ENCODE data around the gene COL9A3. TPM values are rescaled to one million over a fixed set of nuclear protein-coding genes. Genes with fewer than 3 reads are reported as not detected.

COL9A3 gene
- total RNA-seq, 1 experiment from 2014 or later, result 150 TPM

- no peaks in the 10 kb centered on the region for H3K9me3 ChIP-seq (ENCODE audit: control insufficient read depth, low read depth, low read length)
- no peak overlapping the region for H3T11ph ChIP-seq (ENCODE audit: low read length)
- H2BK15ac ChIP-seq (ENCODE audit: low read depth, low read length), result no peak overlapping the region
- H3K4ac ChIP-seq (ENCODE audit: low read depth, low read length), result no peak overlapping the region
- TF ChIP-seq CTCF (conservative IDR thresholded peaks at IDR 0.05), result no peak
- no peaks in the 10 kb centered on the region for H3K79me1 ChIP-seq (ENCODE audit: insufficient read depth, low read depth, low read length, poor library complexity, severe bottlenecking)
- peaks cover 67 to 95% (median 69%) of the 10 kb centered on the region in 3 experiments for H3K36me3 Mint-ChIP-seq (ENCODE audit: insufficient read depth in 1 of 3, low read depth in 3 of 3)
- H2BK20ac ChIP-seq (ENCODE audit: low read depth, low read length, poor library complexity, severe bottlenecking), result no peak overlapping the region
- H3K4me1 Mint-ChIP-seq, result peaks cover 18 to 21% of the 10 kb centered on the region in 2 experiments
- H3K27me3 Mint-ChIP-seq (ENCODE audit: low read depth), result no peaks in the 10 kb centered on the region
- H3K79me2 ChIP-seq (ENCODE audit: insufficient read depth, low read length), result no peaks in the 10 kb centered on the region
- WGBS (ENCODE audit: extremely low coverage, insufficient read length, low lambda C conversion rate), result no CpG with 5 or more reads among the region's 8 CpGs
- no peaks in the 10 kb centered on the region; the same call in 1 of the 2 replicates for H3K4me1 ChIP-seq (ENCODE audit: insufficient read depth, low read length)
- no peaks in the 10 kb centered on the region for H3K23me2 ChIP-seq (ENCODE audit: insufficient read length, low read depth, low read length, poor library complexity, severe bottlenecking)
- no peak overlapping the region for H3K27ac Mint-ChIP-seq
- H4K20me1 ChIP-seq (ENCODE audit: control insufficient read depth, insufficient read depth, insufficient read length), result no peaks in the 10 kb centered on the region
- no peak overlapping the region for H4K91ac ChIP-seq (ENCODE audit: insufficient read length, low read depth, low read length)
- H2BK5ac ChIP-seq (ENCODE audit: insufficient read length, low read length), result no peak overlapping the region
- H3K14ac ChIP-seq (ENCODE audit: insufficient read depth, low read length), result no peak overlapping the region
- H3K27ac ChIP-seq (ENCODE audit: insufficient read length, low read depth, low read length), result no peak overlapping the region
- H3K56ac ChIP-seq (ENCODE audit: insufficient read length, low read depth, low read length), result no peak overlapping the region
- no peak overlapping the region for H2BK12ac ChIP-seq (ENCODE audit: insufficient read length, low read depth, low read length)
- no peak overlapping the region for H4K5ac ChIP-seq (ENCODE audit: insufficient read length, low read depth, low read length)
- no peak overlapping the region for H3K18ac ChIP-seq (ENCODE audit: insufficient read length, low read depth, low read length)
- H4K8ac ChIP-seq (replicated peaks; ENCODE audit: insufficient read length, low read depth, low read length), result no peak overlapping the region
- H3K23ac ChIP-seq (ENCODE audit: insufficient read length, low read depth, low read length), result no peak overlapping the region
- no peak overlapping the region for H3K9ac ChIP-seq (ENCODE audit: extremely low read depth, insufficient read length, low read length)
- no peak overlapping the region for H3K4me2 ChIP-seq (ENCODE audit: insufficient read depth, insufficient read length, low read length)
- no peaks in the 10 kb centered on the region for H3K9me3 Mint-ChIP-seq
- no peak overlapping the region for H2BK120ac ChIP-seq (ENCODE audit: low read depth, low read length, poor library complexity, severe bottlenecking)
- no peaks in the 10 kb centered on the region for H3K27me3 ChIP-seq (ENCODE audit: insufficient read depth, low read length)
- no peak for DNase-seq
- H3K4me3 Mint-ChIP-seq, result no peak overlapping the region
- no peak overlapping the region for H2AK5ac ChIP-seq (ENCODE audit: insufficient read length, low read length)
- no peak overlapping the region for H2AFZ ChIP-seq (ENCODE audit: low read length)
These were observed 72.6 kb downstream of the COL9A3 start for GRCh38 chr20:62889411-62889810.

Data from H9 (cell line).